ENCODE measurements around the gene NFU1. TPM values are rescaled to one million over a fixed set of nuclear protein-coding genes. Genes with fewer than 3 reads are reported as not detected.

Gene NFU1
- total RNA-seq, 1 donor from 2014 or later, result 50.7 TPM

DNA sequence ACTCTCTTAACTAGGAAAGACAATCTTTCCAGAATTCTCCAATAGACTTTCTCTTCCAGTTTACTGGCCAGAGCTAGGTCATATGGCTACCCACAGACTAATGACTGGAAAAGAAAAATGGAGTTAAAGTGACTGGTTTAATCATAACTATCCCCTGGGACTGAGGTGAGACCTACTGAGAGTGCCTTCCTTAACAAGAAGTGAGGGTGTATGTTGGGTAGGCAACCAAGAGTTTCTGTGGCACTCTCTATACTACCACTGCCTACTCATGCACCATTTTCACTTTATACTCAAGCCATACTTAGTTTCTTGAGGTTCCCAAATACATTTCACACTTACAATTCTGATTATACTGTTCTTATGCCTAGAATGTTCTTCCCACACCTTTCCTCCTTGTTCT is 43.3 kb downstream of the NFU1 start:
- H3K27ac Mint-ChIP-seq (ENCODE audit: unreplicated experiment), result no peak overlapping the region
- peaks cover 13% of the 10 kb centered on the region for H3K4me1 Mint-ChIP-seq (ENCODE audit: unreplicated experiment)
- H3K27me3 Mint-ChIP-seq (ENCODE audit: unreplicated experiment), result no peaks in the 10 kb centered on the region
- H3K36me3 Mint-ChIP-seq (ENCODE audit: low read depth, unreplicated experiment), result peaks cover 6% of the 10 kb centered on the region
- no peak overlapping the region for H3K4me3 Mint-ChIP-seq (ENCODE audit: unreplicated experiment)
- TF ChIP-seq, protein P1, sequence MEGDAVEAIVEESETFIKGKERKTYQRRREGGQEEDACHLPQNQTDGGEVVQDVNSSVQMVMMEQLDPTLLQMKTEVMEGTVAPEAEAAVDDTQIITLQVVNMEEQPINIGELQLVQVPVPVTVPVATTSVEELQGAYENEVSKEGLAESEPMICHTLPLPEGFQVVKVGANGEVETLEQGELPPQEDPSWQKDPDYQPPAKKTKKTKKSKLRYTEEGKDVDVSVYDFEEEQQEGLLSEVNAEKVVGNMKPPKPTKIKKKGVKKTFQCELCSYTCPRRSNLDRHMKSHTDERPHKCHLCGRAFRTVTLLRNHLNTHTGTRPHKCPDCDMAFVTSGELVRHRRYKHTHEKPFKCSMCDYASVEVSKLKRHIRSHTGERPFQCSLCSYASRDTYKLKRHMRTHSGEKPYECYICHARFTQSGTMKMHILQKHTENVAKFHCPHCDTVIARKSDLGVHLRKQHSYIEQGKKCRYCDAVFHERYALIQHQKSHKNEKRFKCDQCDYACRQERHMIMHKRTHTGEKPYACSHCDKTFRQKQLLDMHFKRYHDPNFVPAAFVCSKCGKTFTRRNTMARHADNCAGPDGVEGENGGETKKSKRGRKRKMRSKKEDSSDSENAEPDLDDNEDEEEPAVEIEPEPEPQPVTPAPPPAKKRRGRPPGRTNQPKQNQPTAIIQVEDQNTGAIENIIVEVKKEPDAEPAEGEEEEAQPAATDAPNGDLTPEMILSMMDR (IDR thresholded peaks at IDR 0.05; ENCODE audit: unreplicated experiment), result no peak
- DNase-seq (ENCODE audit: low spot score), result no peak
- no peaks in the 10 kb centered on the region for H3K9me3 Mint-ChIP-seq (ENCODE audit: unreplicated experiment)

DNA sequence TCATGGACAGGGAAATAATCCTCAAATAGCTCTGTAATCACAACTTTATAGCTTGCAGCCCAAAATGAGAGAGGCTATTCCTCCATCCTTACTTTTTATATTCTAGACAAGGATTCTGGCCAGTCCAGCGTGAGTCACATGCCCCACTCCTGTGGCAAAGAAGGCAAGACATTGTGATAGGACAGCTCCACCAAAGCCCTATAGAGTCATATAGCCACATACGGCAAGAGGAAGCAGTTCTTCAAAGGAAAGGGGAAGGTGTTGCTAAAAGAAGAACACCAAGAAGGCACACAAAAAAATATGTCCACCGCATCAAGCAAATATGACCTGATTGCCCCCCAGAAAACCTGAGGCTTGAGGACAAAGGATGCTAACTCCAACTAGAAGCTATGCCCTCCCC is 46.8 kb downstream of the NFU1 start:
- Mint-ChIP-seq H3K36me3 (ENCODE audit: low read depth, unreplicated experiment) (peaks cover 6% of the 10 kb centered on the region), H3K27me3 (ENCODE audit: unreplicated experiment) (peaks cover 1% of the 10 kb centered on the region), H3K4me3 (ENCODE audit: unreplicated experiment) (no peak overlapping the region), H3K9me3 (ENCODE audit: unreplicated experiment) (no peaks in the 10 kb centered on the region), H3K27ac (ENCODE audit: unreplicated experiment) (no peak overlapping the region), H3K4me1 (ENCODE audit: unreplicated experiment) (peaks cover 26% of the 10 kb centered on the region)
- TF ChIP-seq, protein P1 (IDR thresholded peaks at IDR 0.05; ENCODE audit: unreplicated experiment), result no peak
- DNase-seq (ENCODE audit: low spot score), result no peak

DNA sequence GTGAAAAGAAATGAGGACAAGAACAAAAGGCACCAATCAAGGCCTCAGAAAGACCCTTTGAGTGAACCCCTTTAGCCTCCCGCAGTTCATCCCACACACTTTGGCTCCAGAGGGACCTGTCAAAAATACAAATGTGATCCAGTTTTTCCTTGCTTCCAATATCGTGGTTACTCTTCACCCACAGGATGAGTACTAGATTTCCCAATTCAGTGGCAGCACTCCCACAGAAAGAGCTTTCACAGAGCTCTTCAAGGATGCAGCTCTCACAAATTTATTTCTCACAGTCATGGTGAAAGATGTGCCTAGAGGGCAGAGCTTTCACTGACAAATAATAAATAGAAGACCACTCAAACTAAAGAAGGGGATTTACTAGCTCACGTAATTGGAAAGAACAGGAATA is 47.2 kb downstream of the NFU1 start:
- TF ChIP-seq, protein P1 (IDR thresholded peaks at IDR 0.05; ENCODE audit: unreplicated experiment), result no peak
- Mint-ChIP-seq H3K36me3 (ENCODE audit: low read depth, unreplicated experiment) (peaks cover 6% of the 10 kb centered on the region), H3K27ac (ENCODE audit: unreplicated experiment) (no peak overlapping the region), H3K27me3 (ENCODE audit: unreplicated experiment) (peaks cover 1% of the 10 kb centered on the region), H3K4me3 (ENCODE audit: unreplicated experiment) (no peak overlapping the region), H3K9me3 (ENCODE audit: unreplicated experiment) (no peaks in the 10 kb centered on the region), H3K4me1 (ENCODE audit: unreplicated experiment) (peaks cover 26% of the 10 kb centered on the region)
- DNase-seq (ENCODE audit: low spot score), result no peak

DNA sequence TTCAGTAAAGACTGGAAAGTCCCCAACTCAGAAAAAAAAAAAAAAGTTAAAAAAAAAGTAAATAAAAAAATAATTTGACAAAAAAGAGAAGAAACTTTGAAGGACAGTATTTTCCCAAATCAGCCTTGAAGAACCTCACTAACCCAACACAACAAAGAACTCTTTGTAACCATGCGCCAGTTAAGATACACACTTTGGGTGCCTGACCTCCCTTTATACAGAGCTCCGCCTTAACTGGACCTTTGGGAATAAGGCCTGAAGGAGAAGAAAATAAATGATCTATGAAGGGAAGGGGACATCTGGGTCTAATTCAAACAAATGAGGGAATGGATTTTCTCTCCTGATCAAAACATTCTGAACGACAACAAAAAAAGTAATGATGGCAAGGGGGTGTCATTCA is 48.0 kb downstream of the NFU1 start:
- peaks cover 1% of the 10 kb centered on the region for H3K27me3 Mint-ChIP-seq (ENCODE audit: unreplicated experiment)
- H3K9me3 Mint-ChIP-seq (ENCODE audit: unreplicated experiment), result no peaks in the 10 kb centered on the region
- DNase-seq (ENCODE audit: low spot score), result no peak
- no peak overlapping the region for H3K4me3 Mint-ChIP-seq (ENCODE audit: unreplicated experiment)
- TF ChIP-seq, protein P1 (IDR thresholded peaks at IDR 0.05; ENCODE audit: unreplicated experiment), result no peak
- H3K4me1 Mint-ChIP-seq (ENCODE audit: unreplicated experiment), result peaks cover 18% of the 10 kb centered on the region
- H3K36me3 Mint-ChIP-seq (ENCODE audit: low read depth, unreplicated experiment), result peaks cover 5% of the 10 kb centered on the region
- H3K27ac Mint-ChIP-seq (ENCODE audit: unreplicated experiment), result no peak overlapping the region

DNA sequence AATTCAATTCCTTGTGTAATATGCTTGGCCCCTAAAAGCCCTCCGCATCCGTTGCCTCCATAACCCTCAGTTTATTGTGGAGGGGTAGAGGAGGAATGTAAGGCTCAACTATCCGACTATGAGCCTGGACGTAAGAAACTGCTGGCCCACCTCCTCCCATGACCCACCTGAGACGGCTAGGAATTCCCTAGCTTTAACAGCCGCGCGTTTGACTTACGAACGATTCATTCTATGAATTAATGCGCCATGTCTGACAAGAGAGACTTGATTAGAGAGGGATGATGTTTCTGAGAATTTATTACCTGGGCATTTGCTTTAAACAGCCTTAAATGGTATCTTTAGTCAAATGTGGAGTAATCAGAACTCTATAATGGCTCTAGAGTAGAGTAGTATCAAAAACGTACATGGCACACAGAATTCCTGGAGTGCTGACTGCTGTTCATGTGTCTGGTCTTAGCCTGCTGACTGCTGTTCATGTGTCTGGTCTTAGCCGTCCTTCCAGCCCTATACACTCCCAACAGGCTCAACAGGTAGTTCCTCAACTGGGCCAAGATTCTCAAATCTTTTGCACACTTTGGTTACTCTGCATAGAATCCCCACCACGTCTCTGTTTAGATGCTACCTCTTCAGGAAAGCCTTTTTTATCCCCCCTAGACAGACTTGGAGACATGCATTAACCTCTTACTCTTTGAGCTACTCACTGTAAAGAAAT is 49.3 kb downstream of the NFU1 start:
- TF ChIP-seq, protein P1 (IDR thresholded peaks at IDR 0.05; ENCODE audit: unreplicated experiment), result no peak
- Mint-ChIP-seq H3K4me1 (ENCODE audit: unreplicated experiment) (peaks cover 14% of the 10 kb centered on the region), H3K36me3 (ENCODE audit: low read depth, unreplicated experiment) (no peaks in the 10 kb centered on the region), H3K4me3 (ENCODE audit: unreplicated experiment) (peak overlapping the region; percentile 94), H3K27me3 (ENCODE audit: unreplicated experiment) (peaks cover 1% of the 10 kb centered on the region), H3K9me3 (ENCODE audit: unreplicated experiment) (no peaks in the 10 kb centered on the region), H3K27ac (ENCODE audit: unreplicated experiment) (peak overlapping the region; percentile 93)
- DNase-seq (ENCODE audit: low spot score), result no peak
